GM18873 (cell line): Measurements from ENCODE around the gene ITGB1BP1.
A peak's percentile ranks its signal among the peaks of the same experiment; 100 is the strongest.

Source experiments
- ATAC-seq: cut with Tn5 transposase; IDR thresholded peaks from one replicate; pipeline ENCODE4 v1.9.1; 2021; ENCODE audit warnings: mild to moderate bottlenecking, moderate library complexity, moderate number of reproducible peaks; ENCODE audit not compliant: unreplicated experiment, low FRiP score

Gene ITGB1BP1

GRCh38 chr2:9423100-9423921, at the start of gene ITGB1BP1, which contains the start of gene CPSF3:
Gene ITGB1BP1, minus strand, starts transcription at chr2:9423528. Its CDS starts 4,831 bp downstream, at chr2:9418697.
Gene CPSF3, plus strand, starts transcription at chr2:9423654. Its CDS starts 120 bp downstream, at chr2:9423774.
- ATAC-seq: peak; percentile 77

- ATAC-seq: no peak
Observed at GRCh38 chr2:9472511-9472910, 49.2 kb upstream of the ITGB1BP1 start.

GRCh38 chr2:9471206-9471605, 47.9 kb upstream of the ITGB1BP1 start:
- ATAC-seq: no peak

GRCh38 chr2:9467687-9468086, 44.4 kb upstream of the ITGB1BP1 start:
- no peak for ATAC-seq

GRCh38 chr2:9466147-9466683, 42.9 kb upstream of the ITGB1BP1 start:
- no peak for ATAC-seq

- ATAC-seq: no peak
Observed at GRCh38 chr2:9465170-9465569, 41.8 kb upstream of the ITGB1BP1 start.

GRCh38 chr2:9463698-9464034, 40.3 kb upstream of the ITGB1BP1 start:
- ATAC-seq: no peak

- no peak for ATAC-seq
Observed at GRCh38 chr2:9462886-9463697, 39.8 kb upstream of the ITGB1BP1 start.

GRCh38 chr2:9462313-9462712, 39.0 kb upstream of the ITGB1BP1 start:
- ATAC-seq: no peak

- ATAC-seq: no peak
Observed at GRCh38 chr2:9461079-9461478, 37.8 kb upstream of the ITGB1BP1 start.

GRCh38 chr2:9460441-9461017, 37.2 kb upstream of the ITGB1BP1 start:
- no peak for ATAC-seq

- ATAC-seq: no peak
Observed at GRCh38 chr2:9451231-9451630, 27.9 kb upstream of the ITGB1BP1 start.

GRCh38 chr2:9445089-9445488, 21.8 kb upstream of the ITGB1BP1 start:
- no peak for ATAC-seq

- no peak for ATAC-seq
Observed at GRCh38 chr2:9443526-9443925, 20.2 kb upstream of the ITGB1BP1 start.

GRCh38 chr2:9441556-9441955, 18.2 kb upstream of the ITGB1BP1 start:
- no peak for ATAC-seq

- ATAC-seq: no peak
Observed at GRCh38 chr2:9440058-9440727, 16.9 kb upstream of the ITGB1BP1 start.

- ATAC-seq: no peak
Observed at GRCh38 chr2:9439536-9439935, 16.2 kb upstream of the ITGB1BP1 start.

- ATAC-seq: no peak
Observed at GRCh38 chr2:9434489-9434888, 11.2 kb upstream of the ITGB1BP1 start.

- no peak for ATAC-seq
Observed at GRCh38 chr2:9430316-9431293, 7.3 kb upstream of the ITGB1BP1 start.
